ENCODE data around the gene HERC4.
A peak's percentile ranks its signal among the peaks of the same experiment; 100 is the strongest.

The HERC4 gene, protein sequence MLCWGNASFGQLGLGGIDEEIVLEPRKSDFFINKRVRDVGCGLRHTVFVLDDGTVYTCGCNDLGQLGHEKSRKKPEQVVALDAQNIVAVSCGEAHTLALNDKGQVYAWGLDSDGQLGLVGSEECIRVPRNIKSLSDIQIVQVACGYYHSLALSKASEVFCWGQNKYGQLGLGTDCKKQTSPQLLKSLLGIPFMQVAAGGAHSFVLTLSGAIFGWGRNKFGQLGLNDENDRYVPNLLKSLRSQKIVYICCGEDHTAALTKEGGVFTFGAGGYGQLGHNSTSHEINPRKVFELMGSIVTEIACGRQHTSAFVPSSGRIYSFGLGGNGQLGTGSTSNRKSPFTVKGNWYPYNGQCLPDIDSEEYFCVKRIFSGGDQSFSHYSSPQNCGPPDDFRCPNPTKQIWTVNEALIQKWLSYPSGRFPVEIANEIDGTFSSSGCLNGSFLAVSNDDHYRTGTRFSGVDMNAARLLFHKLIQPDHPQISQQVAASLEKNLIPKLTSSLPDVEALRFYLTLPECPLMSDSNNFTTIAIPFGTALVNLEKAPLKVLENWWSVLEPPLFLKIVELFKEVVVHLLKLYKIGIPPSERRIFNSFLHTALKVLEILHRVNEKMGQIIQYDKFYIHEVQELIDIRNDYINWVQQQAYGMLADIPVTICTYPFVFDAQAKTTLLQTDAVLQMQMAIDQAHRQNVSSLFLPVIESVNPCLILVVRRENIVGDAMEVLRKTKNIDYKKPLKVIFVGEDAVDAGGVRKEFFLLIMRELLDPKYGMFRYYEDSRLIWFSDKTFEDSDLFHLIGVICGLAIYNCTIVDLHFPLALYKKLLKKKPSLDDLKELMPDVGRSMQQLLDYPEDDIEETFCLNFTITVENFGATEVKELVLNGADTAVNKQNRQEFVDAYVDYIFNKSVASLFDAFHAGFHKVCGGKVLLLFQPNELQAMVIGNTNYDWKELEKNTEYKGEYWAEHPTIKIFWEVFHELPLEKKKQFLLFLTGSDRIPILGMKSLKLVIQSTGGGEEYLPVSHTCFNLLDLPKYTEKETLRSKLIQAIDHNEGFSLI

DNA sequence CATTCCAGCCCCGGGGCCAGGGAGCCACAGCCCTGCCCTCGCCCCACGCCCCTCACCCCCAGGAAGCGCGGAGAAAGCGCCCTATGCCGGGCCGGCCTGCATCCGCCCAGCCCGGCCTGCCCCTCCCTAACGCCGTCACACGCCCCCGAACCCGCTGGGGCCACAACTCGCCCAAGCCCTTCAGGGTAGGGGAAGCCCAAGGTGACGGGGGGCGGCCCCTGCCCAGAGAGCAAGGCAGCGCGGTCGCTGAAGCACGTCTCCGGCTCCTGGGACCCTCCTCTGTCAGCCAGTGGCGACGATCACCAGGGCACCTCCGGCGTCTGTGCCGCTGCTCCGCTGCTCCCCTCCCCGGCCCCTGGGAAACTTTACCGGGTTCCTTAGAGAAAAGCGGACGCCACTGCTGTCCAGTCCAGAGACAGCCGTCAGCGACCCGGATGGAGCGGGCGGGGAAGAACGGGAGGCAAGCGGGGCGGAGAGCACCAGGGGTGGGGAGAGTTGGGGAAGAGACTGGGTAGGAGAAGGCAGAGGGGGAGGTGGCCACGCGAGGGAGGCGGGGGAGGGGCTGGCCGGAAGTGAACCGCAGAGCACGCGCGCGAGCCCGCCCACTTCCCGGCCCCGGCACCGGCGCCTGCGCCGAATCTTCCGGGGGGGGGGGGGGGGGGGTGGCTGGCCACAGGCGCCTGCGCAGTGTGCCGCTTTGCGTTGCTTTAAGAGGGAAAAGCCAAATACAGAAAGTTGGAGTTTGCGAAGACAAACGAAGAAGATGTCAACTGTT, at the start of gene HERC4:
HERC4 (minus strand) TSS at position 509 of the 775 bp plus-strand sequence. CDS start 2,175 bp downstream, outside the sequence.
- peak in 57 of 58 donors; percentile 59 to 94 (median 89) for DNase-seq

- no peak for DNase-seq
These were observed 49.6 kb upstream of the HERC4 start for GRCh38 chr10:68124718-68125117.

DNA sequence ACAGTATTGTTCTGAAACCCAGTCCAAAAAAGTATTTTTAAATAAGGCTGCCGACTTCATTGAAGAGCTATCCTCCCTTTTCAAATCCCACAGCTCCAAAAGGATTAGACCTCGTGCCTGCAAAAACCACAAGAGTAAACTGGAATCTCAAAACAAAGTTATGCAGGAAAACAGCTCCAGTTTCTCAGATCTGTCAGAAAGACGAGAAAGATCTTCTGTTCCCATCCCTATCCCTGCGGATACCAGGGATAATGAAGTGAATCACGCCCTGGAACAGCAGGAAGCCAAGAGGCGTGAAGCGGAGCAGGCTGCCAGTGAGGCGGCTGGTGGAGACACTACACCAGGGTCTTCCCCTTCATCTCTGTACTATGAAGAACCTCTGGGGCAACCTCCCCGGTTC, 46.8 kb upstream of the HERC4 start:
- no peak for DNase-seq

GRCh38 chr10:68121020-68121743, 46.1 kb upstream of the HERC4 start:
- DNase-seq = no peak

GRCh38 chr10:68118657-68119056, 43.6 kb upstream of the HERC4 start:
- no peak for DNase-seq

- DNase-seq = no peak
These were observed 37.8 kb upstream of the HERC4 start for GRCh38 chr10:68112837-68113236.

DNA sequence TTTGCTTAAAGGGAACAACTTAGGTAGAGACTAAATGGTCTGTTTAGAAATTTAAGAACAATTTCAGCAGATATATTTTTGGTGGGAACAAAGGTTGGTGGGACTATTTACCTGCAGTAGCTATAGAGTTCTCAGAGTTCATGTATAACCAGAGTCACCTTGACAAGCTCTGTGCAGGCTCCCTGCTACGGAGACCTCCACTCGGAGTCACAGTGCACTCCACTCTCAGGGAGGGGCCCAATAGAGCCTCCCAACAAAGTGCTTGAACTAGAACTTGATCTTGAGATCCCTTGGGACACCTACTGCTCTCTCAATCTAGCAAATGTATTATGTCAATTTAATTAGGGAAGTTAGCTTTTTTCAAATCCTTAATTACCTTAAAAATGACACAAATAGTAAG, 36.5 kb upstream of the HERC4 start:
- DNase-seq = no peak

GRCh38 chr10:68110027-68110426, 34.9 kb upstream of the HERC4 start:
- no peak for DNase-seq

DNA sequence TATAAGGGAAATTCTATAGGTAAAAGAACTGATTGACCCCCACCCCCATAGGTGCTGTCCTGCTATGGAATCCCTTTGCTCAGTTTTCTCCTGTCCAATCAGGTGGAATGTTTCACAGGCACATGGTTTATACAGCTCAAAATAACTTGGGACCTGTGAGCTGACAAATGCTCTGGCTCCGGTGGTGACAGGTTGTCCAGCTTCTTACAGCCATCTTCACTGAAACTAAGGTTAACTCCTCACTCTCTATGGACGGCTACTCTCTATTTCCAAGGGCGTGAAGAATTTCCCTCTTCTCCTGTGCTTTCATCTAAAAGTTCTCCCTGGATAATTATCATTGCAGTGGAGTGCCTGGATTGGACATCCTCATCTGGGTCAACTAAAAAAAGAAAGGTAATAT, 34.2 kb upstream of the HERC4 start, which contains the start of gene MYPN:
MYPN (plus strand) TSS at position 158 of the 400 bp plus-strand sequence. CDS start 11,951 bp downstream, outside the sequence.
- DNase-seq = no peak

DNA sequence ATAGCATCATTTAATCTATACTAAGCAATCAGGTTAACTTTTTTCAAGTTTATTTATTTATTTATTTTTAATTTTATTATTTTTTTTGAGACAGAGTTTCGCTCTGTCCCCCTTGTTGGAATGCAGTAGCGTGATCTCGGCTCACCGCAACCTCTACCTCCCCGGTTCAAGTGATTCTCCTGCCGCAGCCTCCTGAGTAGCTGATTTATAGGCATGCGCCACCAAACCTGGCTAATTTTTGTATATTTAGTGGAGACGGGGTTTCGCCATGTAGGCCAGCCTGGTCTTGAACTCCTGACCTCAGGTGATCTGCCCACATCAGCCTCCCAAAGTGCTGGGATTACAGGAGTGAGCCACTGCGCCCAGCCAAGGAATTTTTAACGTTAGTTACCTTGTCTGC, 33.6 kb upstream of the HERC4 start:
- DNase-seq = no peak

DNA sequence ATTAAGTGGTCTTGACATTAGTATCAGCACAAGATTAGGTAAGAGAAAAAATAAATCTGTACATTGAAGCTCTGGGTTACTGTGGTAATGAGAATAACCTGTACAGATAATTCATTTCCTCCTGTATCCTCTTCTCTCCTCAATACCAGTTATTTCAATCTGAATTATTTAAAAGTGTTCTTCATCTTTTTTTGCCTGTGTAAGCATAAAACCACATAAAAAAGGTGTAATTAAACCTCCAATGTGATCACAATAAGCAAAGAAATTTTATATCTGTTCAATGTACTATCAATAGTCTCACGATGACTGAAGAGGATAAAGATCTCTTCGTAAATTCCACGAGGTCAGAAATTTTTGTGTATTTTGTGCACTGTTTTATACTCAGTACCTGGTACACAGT, 33.0 kb upstream of the HERC4 start:
- no peak for DNase-seq

DNA sequence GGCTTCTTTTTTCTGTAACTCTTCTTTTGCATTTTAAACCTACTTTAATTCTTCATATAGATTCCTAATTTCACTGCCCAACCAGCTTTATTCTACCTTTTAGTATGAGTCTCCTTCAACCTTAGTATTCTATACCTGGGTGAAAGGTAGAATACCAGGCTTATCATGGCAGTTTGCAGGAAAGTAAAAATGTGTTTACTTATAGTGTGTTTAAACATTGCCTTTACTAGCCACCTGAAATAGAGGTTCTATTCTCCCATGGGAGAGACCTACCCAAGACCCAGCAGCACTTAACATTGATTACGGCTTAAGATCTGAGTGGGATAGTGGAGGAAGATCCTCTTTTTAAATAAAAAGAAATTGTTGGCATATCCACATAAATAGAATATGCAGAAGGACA, 32.6 kb upstream of the HERC4 start:
- no peak for DNase-seq

GRCh38 chr10:68106656-68107055, 31.6 kb upstream of the HERC4 start:
- no peak for DNase-seq

DNA sequence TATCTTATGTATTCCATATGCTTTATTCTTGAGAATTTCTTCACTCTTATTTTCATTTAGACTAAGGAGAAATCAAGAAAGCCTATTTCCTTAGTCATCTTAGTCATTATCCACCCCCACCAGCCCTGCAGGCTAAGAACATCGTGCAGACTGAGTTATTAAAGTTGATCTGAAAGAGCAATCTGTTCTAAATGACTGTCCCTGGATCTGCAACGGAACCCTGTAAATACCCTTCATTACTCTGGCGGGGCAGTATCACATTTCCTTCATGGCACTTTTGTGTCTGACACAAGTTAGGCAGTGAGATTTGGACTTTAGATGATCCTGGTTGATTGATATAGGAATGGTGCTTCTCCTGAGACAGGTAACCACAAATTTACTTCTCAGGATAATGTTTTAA, 30.7 kb upstream of the HERC4 start:
- DNase-seq = peak in 2 of 58 donors; percentile 0 to 5

- DNase-seq = no peak
These were observed 28.8 kb upstream of the HERC4 start for GRCh38 chr10:68103901-68104300.

- no peak for DNase-seq
These were observed 28.3 kb upstream of the HERC4 start for GRCh38 chr10:68103261-68103878.

- DNase-seq = no peak
These were observed 26.0 kb upstream of the HERC4 start for GRCh38 chr10:68101066-68101465.

- no peak for DNase-seq
These were observed 24.7 kb upstream of the HERC4 start for GRCh38 chr10:68099736-68100135.

GRCh38 chr10:68096913-68097516, 21.9 kb upstream of the HERC4 start:
- DNase-seq = peak in 4 of 58 donors; percentile 4 to 27 (median 18)
